GM18507 (cell line): ENCODE measurements around the gene VOPP1.
A peak's percentile ranks its signal among the peaks of the same experiment; 100 is the strongest.

ENCODE experiments used
- DNase-seq: peaks from one replicate; pipeline ENCODE4 v3.0.0; 2011; ENCODE audit warnings: low read depth; ENCODE audit not compliant: insufficient read length; ENCODE audit errors: extremely low spot score
- FAIRE-seq: peaks from 2 replicates; lab custom pipeline; 2011; peaks lifted over from hg19 to GRCh38; lab: Jason Lieb, UNC

VOPP1 gene

DNA sequence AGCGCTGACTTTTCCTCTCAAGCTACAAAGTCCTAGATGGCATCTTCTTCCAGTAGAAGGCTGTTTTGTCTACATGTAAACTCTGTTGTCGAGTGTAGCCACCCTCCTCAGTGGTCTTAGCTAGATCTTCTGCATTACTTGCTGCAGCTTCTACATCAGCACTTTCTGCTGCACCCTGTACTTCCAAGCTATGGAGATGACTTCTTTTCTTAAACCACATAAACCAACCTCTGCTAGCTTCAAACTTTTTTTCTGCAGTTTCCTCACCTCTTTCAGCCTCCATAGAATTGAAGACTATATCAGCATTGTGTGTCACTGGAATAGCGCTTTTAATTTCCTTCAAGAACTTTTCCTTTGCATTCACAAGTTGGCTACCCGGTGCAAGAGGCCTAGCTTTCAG lies 119.3 kb downstream of the VOPP1 start:
- FAIRE-seq (no peak), DNase-seq (no peak)

DNA sequence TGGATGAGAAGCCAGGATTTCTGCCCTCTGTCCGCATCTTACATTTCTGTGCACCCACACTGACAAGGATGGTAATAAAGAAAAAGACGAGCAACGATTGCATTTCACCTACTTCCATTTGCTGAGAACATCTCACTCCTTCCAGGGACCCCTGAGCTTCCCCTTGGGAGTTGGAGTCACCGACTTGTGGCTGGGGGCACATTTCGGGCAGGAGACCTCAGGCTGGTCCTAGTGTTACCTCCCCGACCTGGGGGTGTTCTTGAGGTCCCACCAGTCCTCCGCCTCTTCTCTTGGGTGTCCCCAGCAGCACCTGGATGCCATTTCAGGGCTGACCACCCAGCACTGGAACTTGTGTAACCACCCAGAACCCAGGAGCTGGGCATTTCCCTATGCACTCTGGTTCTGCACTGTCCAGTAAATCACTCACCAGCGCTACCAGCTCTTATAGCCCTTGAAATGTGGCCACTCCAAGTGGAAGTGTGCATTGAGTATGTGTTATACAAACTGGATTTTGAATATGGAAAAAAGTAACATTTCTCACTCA lies 122.2 kb downstream of the VOPP1 start:
- DNase-seq: no peak
- FAIRE-seq: no peak

DNA sequence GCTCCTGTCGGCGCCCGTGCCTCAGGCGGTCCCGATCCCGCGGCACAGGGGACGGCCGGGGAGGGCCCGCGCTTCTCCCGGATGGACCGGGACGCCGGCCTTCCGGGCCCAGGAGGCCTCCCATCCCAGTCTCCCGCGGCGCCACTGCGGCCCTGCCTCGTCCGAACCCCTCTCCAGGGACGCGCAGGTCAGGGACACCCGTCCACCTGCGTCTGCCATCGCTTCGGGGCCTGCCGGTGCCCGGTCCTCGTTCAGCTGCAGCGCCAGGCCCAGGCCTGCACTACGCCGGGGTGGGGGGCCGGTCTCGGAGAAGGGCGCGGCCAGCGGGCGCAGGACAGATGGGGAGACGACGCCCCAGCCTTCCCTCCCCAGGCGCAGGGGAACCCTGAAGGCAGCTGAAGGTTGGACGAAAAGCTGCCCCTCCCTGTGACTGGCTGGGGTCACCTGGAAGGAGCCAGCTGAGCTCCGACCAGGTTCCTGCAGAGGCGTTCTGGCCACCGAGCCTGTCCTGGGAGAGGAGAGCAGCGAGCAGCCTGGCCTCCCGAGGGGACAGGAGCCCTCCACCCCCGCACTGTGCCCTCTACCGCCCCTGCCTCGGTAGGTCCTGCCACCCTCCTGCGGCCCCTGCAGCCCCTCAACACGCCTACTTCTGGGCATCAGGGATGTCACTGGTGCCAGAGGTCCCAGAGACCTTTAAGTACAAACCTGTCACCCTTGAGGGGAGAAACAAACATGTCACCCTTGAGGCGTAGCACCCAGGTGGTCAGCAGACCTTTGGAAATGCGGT lies 122.9 kb downstream of the VOPP1 start:
- no peak for FAIRE-seq
- no peak for DNase-seq

DNA sequence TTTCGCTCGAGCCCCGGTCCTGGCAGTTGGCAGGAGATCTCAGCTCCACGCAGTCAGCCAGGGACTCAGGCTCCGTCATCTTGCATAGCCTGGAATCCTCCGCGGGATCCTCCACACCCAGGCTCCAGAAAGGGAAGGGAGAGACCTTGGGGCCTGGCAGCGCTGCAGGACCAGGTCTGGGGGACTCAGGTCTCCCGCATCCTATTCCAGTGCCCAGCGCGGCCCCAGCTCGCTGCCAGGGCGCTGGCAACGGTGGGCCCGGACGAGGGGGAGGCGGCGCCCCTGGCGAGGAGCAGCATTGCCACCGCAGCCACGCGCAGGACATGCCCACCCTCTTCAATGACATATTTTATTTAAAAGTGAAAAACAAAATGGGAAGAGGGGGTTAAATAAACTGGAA lies 123.8 kb downstream of the VOPP1 start:
- DNase-seq (no peak), FAIRE-seq (no peak)

DNA sequence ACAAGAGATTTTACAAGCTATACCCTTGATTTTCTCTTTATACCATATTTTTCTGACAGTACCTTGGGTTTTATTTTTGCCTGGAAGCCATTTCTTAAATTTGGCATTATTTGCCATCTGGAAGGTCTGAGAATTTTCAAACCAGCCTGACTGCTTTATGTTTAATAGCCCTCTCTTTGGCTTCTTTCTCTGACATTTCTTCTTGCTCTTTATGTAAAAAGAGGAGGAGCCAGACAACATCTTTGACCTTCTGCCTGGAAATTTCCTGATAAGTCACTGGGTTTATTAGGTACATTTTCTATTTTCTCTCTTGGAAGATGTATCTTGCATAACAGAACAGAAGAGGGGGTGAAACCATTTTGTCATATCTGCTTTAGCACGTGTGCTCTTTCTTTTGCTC lies 127.5 kb downstream of the VOPP1 start:
- FAIRE-seq: no peak

DNA sequence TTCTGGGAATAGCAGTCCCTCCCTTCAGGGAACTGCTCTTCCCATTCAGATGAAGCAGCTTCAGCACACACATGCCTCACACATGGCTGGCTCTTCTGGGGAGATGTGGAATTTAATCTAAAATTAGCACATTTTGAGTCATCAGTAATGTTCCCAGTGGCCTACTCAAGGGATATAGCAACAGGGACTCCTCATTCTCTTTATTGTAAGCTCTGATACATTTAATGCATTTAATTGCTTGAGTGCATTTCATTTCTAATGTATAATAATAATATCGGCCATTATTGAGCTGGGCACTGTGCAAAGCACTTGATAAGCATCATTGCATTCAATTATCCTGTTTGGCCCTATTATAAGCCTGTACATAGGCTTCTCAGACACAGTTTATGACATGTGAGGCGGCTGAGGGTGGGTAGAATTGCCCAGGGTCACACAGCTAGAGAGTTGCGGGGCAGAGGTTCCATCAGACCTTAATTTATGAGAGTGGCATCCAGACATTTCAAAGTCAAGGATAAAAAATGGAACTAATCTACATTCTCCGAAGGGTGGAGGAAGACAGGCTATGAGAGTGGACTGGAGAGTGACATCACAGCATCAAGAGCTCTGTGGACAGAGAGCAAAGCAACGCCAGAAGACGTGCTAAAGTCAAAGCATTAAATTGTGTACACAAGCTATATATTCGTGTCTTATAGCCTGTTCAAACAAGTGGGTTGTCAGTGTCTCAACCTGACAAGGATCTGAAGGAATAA lies 130.4 kb downstream of the VOPP1 start:
- DNase-seq: no peak
- no peak for FAIRE-seq

More for the DNA sequence above, 127.5 kb downstream of the VOPP1 start:
- DNase-seq: no peak

DNA sequence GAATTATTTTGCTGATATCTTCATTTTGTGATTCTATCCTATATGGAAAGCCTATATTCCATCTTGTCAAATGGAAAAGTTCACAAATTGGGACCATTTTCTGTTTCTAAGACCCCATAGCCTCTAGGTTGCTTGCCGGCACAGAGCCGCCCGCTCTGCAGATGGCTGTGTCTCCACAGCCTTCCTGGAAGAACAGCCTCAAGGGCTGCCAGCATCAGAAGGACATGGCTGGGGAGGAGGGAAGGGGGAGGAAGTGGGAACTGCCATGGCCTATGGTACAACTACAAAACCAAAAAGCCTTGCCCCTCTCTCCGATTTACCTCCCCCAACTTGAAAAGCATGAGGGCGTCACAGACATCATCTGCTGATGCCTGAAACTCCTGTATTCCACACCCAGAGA lies 131.3 kb downstream of the VOPP1 start:
- FAIRE-seq: no peak
- DNase-seq: no peak

DNA sequence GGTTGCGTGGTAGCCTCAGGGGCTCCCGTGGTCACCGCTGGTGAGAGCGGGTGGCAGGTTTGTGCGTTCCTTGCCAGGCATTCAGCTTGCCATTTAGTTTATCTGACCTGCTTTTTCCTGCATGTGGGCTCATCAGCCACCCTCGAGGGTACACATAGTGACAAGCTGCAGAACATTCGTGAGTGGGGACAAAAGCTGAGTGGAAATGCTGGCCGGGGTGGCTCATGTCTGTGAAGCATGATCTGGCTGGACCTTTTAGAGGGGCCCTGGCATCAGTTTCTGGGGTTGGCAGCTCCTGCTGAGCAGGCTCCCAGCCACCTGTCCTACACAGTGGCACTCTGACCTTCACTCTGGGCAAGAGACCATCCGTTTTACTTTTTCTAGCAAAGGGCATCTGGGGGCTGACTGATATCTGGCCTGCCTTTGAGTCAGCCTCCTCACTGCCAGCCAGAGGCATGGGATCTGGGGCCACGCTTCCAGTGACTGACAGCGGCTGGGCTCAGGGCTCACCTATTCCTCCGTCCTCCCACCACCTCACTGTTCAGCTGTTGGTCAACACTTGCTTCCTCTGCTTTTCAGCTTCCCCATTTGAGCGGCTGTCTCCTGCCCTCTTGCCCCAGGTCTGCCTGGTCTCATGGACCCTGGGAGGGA lies 132.1 kb downstream of the VOPP1 start:
- DNase-seq (no peak), FAIRE-seq (no peak)

DNA sequence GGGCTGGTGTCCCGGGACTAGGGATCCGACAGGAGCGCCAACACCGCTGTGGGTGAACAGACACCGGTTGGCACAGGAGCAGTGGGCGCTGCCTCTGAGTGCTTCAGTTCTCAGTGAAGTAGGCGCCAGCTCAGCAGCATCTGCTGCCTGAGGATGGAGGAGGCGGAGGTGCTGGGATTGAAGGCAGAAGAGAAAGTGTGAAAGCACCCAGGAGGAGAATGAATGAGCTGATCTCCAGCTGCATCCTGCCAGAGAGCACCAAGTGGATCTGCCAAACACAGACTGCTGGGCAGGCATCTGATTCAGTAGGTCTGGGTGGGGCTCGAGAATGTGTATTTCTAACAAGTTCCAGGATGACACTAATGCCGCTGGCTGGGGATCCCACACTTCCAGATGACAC lies 132.7 kb downstream of the VOPP1 start:
- DNase-seq (no peak), FAIRE-seq (no peak)

DNA sequence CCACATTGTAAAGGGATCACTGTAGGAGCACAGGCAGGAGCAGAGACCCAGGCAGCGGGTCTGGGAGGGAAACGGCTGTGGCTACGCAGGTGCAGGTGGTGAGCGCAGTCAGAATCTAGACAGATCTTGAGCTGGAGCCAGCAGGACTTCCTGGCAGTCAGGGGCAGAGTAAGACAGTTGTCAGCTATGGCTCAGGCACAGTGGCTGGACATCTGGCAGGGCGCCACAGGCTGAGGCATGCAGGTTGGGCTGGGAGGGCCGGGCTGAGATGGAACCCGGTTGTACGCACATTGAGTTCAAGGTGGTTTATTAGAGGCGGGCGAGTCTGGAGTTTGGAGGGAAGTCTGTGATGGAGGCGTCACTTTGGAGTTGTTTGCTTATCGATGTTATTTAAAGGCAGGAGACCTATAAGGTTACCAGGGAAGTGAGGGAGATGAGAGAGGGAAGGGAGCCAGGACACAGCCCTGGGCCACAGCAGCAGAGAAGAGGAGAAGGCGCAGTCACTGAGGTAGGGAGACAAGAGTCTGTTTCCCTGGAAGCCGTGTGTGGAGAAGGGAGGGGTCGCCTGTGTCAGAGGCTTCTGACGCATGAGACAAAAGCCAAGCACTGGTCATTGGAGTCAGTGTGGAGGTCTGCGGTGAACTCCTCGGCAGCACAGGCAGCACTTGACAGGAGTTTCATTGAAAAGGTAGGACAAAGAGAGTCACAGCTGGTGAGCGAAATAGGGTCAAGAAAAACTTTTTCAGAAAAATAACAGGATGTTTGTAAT lies 133.4 kb downstream of the VOPP1 start:
- no peak for FAIRE-seq

DNA sequence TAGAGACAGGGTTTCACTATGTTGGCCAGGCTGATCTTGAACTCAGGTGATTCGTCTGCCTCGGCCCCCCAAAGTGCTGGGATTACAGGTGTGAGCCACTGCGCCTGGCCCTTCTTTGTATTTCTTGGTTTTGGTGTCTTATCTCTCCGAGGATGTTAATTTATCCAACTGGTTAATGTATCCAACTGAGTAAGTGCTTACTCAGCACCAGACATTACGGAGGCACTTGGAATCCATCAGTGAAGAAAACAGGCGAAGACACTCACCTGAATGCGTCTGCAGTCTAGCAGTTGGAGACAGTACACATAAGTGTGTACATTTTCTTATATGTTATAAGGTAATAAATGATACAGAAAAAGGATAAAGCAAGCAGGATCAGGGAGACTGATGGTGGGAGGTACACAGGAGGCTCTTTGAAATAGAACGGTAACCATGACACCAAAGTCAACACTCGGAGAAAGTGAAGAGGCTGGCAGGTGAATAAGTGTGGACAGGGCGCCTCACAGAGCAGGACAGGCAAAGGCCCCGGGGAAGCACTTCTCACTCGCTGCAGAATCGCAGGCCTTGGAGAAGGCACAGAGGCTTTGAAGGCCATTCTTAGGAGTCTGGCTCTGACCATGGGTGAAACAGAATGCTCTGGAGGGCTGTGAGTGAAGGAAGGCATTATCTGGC lies 134.1 kb downstream of the VOPP1 start:
- FAIRE-seq (no peak), DNase-seq (no peak)

More for the DNA sequence above, 133.4 kb downstream of the VOPP1 start:
- DNase-seq: no peak

DNA sequence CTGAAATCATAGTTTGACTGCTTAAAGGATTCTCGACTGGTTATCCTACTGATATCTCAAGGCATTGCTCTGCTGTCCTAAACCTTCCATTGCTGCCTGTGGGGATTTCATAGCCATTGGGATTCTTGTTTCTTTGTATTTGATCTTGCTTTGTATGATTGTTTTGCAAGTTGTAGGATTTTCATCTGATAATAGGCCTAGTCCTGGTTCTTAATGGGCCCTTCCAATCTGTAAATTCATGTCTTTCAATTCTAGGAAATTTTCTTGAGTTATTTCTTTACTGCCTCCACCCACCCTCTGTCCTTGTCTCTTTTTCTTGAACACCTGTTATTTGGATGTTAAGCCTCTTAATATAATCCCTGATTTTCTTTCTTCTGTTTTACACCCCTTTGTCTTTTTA lies 134.9 kb downstream of the VOPP1 start:
- DNase-seq: no peak

DNA sequence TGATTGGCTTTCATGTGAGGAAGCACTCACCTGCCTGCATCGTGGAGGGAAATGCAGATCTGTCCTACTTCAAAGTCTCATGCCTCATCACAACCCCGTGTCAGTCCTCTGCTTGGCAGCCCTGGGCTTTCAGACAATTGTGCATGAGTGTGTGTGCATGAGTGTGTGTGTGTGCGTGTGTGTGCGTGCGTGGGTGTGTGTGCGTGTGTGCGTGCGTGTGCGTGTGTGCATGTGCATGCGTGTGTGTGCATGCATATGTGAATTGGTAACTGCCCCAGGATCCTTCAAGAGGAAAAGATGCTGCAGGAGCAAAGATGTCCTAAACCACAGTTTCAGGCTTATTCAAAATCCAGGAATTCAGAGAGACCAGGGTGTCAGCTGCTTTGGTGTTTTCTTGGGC lies 135.8 kb downstream of the VOPP1 start:
- FAIRE-seq (no peak), DNase-seq (no peak)

More for the DNA sequence above, 134.9 kb downstream of the VOPP1 start:
- FAIRE-seq: no peak

DNA sequence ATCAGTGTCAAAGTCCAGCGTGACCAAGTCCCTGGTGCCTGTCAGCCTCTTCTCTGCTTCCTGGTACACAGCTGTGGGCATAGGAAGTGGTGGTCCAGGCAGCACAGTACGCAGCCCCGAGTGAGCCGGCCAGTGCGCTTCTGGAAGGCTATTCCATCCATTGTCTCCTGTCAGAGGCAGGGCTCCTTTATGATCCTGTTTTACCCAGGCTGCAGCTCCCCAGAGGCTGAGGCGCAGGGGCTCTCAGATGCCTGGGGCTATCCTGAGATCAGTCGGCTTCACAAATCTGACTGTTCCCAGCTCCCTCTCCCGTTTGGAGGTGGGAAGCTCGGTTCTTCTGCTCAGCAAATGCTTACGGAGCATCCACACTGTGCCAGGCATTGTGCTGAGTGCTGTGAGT lies 136.8 kb downstream of the VOPP1 start:
- no peak for FAIRE-seq

DNA sequence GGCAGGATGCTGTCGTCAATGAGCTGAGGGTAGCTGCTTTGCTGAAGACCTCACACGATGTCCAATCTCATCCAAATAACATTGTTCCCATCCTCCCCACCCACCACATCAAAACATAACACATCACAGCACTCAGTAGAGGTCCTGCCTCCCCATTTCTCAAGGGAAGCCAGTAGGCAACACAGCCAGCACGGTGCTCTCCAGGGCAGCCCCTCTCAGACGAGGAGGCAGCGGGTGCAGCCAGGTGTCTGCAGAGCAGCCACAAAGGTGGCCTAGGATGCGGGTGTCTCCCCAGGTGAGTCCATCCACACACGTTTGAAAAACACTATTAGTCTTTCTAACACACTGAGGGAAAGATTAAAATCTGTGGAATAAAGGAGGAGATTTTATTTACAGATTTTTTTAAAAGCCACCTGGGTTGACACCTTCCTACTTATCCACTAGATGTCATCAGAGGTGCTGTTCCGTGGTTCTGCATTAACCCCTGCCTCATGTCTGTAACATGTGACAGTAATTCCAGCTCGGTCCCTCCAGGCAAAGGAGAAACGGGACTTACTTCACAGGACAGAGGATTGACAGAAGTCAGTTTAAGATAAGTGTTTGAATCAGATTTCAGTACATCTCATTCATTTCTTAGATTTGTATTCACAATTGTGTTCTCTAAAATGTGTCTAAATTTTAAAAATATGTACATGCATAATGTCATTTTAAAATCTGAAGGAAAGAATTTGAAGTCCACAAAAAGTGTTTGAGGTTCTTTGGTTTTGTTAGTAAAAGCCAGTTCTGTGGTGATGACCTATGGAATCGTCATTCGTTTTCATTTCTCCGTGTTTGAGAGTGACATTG lies 139.1 kb downstream of the VOPP1 start:
- DNase-seq: peak; percentile 22
- FAIRE-seq: peak; percentile 79

More for the DNA sequence above, 136.8 kb downstream of the VOPP1 start:
- DNase-seq: no peak

DNA sequence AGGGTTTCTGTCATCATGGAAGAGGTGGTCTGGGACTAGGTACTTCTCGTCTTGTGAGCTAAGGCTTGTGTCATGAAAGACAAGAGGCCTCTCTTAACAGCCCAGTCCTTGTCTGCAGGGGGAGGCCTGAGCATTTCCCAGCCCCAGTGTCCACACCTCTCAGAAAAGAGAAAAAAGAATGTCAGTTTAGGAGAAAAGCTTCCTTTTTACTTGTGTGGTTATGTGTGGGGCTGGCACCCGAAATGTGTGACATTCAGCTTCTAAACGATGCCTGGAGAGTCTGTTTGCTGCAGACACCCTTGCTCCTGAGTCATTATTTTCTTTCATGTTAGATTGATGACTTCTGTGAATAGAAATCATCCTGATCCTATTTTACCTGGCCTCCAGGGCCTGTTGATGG lies 139.8 kb downstream of the VOPP1 start:
- FAIRE-seq: no peak
- no peak for DNase-seq

DNA sequence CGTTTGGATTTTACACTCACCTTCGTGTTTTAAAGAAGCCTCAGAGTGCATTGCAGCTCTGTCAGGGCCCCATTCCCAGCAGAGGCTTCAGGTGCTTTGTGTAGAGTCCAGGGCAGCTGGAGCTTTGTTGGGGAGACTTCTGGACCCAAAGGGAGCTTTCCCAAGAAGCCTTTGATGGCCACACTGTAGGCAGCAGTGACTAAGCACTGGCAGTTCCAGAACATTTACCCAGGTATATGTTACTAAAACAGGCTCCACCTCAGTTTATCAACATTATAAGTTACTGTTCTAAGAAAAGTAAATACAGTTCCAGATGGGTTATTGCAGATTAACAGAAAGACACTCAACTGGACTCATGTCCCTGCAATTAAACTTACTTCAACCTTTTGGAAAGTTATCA lies 140.4 kb downstream of the VOPP1 start:
- DNase-seq (no peak), FAIRE-seq (no peak)

DNA sequence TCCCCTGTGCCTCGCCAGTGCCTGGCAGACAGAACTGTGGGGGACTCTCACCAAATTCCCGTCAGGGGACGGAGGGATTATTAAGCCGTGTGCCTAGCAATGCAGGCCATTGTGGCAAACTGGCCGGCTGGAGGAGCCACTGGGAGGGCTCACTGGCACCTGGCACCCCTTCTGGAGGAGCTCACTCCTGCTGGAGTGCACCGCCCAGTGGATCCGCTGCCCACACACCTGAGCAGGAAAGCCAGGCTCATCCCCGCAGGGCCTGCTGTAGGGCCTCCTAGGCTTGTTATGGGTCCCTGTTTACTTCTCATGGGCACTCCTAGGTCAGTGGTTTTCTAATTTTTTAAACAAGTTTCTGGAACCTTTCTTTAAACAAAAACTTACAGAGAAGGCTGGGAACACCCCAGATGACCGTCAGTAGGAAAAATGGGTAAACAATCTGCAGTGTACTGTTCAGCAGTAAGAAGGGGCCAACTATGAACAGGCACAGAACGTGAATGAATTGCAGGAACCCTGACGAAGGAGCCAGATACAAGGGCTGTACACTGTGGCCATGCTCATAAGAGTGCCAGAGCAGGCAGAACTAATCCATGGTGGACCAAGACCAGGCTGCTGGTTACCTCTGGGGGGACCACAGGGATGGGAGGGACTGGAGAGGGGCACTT lies 142.3 kb downstream of the VOPP1 start:
- FAIRE-seq: no peak
- DNase-seq: no peak
